Measurements from ENCODE around the gene PTCD2.

DNA sequence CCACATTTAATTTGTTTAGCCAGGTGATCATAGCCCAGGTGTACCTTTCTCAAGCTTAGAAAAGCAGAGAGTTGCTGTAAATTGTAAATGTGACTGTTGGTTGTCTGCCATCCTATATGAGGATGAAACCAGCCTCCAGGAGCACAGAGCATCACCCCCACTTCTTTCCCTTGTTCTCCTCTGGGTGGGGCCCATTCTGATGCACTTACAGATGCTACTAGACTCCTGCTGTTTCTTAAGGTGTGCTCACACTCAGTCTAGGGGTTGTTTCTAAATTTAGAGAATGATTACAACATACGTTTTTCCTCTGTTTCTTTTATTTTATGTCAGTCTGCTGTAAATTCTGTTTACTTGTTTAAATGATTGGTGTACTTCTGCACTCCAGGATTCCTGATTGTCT lies 10.5 kb downstream of the PTCD2 start:
- no peak for TF ChIP-seq YY1 (IDR thresholded peaks at IDR 0.05; ENCODE audit: insufficient read depth, insufficient read length)
- TF ChIP-seq SUZ12 (IDR thresholded peaks at IDR 0.05; ENCODE audit: extremely low read depth, insufficient read depth, insufficient read length) = no peak

Measured in NT2/D1 (cell line).